Stimulated activated CD8-positive, alpha-beta memory T cell treated with anti-CD3 and anti-CD28 coated beads, Interleukin-15, amount 100 ng/mL, for 4 hours (primary cell): ENCODE measurements around the gene NSUN3.
"Not testable (repeated sequence)": the region's sequence is repeated elsewhere in the genome, so short reads cannot be mapped to it uniquely, and the experiment has no call there.

Source experiments
- DNase-seq, 2 donors: peaks; one replicate each; pipeline ENCODE4 v3.0.0-alpha.2; 2020; ENCODE audit warnings: low read depth in 2 of 2

NSUN3 gene

DNA sequence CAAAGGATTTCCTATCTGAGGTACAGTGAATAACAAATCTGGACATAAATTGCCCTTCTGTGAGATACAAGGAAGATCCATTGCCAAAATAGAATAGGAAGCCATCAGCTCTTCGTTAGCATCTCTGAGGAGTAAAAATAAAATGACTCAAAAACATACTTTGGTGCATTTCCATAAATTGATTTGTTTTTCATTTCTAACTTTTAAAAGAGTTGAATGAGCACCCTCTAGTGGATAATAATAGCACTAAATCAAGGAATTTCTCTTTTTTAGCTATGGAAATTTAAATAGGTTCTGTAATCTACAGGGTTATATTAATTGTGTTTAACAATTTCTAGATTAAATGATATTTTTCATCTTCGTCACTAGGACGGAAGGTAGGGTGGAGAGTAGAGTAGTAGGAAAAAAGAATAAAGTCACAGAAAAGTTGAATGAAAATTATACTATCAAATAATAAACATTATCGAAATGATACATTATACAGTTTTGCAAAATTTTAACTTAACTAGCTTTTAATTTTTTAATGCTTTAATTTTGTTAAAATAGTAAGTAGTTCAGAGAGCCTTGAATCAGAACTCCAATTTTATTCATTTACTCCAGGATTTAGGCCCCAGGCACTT lies 6.4 kb downstream of the NSUN3 start:
- DNase-seq: no peak

DNA sequence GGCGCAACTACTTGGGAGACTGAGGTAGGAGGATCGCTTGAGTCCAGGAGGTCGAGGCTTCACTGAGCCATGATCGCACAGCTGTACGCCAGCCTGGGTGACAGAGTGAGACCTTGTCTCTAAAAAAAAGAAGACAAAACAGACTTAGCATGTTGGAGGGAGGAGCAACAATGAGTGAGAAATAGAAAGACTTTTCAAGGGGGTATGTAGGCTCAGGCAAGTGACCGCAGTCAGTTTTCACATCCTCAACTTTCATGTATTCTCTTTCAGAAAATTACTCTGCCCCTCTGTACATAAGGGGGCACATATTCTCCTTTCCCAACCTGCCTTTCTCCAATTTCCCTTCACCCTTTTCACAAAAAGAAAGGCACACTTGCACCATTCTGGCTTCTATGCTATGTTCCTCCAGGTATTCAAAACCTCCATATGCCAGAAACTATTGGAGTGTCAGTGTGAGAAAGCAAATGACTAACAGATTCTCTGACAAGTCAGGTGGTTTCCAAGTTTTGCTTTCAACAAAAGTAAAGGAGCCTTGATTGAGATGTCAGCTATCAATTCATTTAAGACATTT lies 7.6 kb downstream of the NSUN3 start:
- no peak for DNase-seq

DNA sequence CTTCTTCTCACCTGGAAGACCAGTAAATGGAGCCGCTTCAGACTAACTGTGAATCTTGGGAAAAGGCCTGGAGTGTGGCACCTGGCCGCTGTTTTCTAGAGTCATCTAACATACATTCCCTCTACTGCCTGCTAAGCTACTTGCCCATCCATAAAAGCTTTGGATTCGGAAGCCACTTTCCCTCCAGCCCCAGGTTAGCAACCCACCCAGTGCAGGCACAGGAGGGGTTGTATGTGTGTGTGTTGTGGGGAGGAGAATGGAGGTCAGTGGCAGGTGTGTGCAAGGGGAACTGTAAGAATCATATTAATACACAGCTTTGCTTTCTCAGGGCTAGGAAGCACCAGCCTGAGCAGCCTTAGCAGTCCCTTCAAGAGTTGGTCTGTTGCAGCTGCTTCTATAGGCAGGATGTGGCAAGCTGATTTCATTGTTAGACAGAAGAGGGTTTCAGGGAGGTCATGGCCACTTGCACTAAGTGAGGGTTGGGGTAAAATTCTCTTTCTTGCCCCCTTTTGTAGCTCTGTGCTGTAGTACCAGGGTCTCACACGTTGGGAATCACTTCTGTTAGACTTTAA lies 8.9 kb downstream of the NSUN3 start:
- DNase-seq: no peak

DNA sequence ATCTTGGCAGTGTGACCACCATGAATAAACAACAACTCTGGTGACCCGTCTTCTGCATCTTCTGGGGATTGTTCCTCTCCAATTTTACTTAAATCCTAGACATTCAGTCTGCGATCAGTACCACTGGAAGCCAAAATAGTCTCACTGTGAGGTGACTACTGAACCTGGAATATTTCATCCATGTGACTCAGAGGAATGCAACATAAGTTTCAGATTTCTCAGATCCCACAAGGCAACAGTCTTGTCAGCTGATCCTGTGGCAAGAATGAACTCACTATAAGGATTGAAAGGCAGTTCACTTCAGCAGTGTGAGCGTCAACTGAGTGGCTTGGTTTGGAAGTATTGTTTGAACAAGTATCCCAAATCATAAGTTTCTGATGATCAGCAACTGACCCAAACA lies 13.2 kb downstream of the NSUN3 start:
- DNase-seq: no peak

DNA sequence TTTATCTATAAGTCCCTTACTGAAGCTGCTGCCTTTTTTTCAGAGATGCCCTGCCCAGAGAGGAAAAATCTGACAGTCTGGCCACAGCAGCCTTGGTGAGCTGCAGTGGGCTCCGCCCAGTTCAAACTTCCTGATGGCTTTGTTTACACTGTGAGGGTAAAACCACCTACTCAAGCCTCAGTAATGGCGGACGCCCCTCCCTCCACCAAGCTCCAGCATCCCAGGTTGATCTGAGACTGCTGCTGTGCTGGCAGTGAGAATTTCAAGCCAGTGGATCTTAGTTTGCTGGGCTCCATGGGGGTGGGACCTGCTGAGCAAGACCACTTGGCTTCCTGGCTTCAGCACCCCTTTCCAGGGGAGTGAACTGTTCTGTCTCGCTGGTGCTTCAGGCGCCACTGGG lies 17.7 kb downstream of the NSUN3 start:
- not testable (repeated sequence) for DNase-seq

DNA sequence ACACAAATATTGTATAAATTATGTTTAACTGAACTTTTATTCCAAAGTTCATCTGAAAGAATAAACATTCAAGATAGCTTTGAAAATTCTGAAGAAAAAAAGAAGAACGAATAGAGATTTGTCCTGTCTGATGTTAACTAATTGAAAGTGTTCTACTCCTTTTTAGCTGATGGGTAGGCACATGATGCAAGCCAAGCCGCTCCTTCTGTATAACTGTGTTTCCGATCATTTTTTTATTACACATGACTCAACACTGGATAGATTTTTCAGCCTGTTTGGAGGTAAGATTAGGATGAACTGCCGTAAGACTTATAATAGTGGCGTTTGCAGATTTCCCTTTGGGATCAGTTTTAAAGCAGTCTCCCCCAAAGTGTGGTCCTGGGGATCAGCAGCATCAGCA lies 19.0 kb downstream of the NSUN3 start:
- no peak for DNase-seq

GRCh38 chr3:94082391-94082937 lies 19.6 kb downstream of the NSUN3 start:
- DNase-seq: no peak

DNA sequence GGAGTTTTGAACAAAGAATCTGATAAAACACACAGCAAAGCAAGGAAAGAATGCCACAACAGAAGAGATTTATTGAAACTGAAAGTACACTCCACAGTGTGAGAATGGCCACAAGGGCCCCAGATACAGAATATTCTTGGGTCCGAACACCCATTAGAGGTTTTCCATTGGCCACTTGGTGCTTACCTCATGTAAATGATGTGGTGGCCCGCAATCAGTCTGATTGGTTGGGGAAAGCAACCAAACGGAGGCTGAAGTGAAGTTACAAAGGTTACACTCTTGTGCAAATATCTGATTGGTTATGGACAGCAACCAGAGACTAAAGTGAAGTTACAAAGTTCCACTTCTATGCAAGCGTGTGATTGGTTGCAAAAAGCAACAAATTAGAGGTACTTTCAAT lies 20.4 kb downstream of the NSUN3 start:
- no peak for DNase-seq

GRCh38 chr3:94089126-94089525 lies 26.3 kb downstream of the NSUN3 start:
- DNase-seq: no peak

- no peak for DNase-seq
Measured at GRCh38 chr3:94092086-94092485, 29.2 kb downstream of the NSUN3 start.

DNA sequence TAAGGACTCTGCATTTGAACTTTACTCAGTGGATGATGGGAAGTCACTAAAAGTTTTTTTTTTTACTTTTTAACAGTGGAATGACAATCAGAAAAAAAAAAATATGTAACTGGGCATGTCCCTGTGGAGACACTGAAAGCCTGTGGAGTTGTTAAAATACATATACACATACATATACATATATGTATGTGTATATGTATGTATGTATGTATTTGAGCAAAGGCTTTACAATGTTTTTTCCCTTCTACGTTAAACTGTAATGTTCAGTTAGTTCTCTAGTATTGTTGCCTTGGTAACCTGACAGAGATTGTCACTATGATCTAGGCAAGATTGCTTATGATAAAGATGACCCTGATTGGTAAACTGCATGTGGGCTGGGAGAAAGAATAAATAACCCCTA lies 30.3 kb downstream of the NSUN3 start:
- DNase-seq: no peak

DNA sequence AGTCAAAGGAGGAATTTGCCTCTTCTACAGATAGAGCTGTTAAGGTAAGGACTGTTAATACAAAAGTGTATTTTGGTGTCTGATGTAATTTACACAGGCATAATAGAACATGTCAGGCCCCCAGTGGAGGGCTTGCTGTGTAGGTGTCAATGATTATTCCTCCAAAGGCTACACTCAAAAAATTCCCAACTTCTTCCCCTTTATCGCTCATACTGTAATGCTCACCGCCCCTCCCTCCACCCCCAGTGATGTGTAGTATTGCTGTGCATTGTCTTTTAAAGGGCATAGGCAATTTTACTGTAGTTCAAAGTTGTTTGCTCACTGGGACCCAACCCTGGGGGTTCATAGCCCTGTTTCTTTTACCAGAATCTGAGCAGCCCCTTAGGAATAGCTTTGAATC lies 32.2 kb downstream of the NSUN3 start:
- DNase-seq: no peak

GRCh38 chr3:94098452-94098851 lies 35.6 kb downstream of the NSUN3 start:
- no peak for DNase-seq

DNA sequence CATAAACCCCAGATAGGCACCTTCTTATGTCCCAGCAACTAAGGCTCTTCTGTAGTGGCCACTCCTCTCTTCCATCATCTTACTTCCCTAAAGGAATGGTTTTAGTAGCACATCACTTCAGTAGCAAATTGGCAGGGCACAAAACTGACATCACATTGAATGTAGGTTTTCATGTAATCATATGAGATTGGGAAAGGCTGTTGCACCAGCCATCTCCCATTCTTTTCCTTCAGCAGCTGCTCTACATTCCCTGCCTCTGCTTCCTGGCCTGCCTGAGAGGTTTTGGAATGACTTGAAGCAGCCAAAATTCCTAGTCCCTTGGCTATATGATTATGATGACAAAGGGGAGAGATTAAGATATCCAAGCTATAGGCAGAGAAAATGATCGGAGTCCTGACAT lies 36.5 kb downstream of the NSUN3 start:
- no peak for DNase-seq

DNA sequence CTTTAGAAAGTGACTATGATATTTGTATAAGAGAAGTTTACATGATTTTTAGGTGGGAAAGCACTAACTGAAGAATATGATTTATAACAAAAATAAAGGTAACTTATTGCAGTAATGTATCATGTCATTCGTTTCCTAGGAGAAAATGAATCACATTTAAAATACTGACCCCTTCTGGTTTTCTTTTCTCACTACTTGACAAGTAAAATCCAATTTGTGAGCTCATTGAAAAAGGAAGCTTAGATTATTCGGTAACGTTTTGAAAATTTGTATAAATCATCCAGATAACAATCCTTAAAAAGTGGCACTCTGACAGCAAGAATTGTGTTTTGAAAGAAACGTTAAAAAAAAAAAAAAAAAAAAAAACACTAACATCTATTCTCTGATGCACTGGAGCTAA lies 39.0 kb downstream of the NSUN3 start:
- no peak for DNase-seq

DNA sequence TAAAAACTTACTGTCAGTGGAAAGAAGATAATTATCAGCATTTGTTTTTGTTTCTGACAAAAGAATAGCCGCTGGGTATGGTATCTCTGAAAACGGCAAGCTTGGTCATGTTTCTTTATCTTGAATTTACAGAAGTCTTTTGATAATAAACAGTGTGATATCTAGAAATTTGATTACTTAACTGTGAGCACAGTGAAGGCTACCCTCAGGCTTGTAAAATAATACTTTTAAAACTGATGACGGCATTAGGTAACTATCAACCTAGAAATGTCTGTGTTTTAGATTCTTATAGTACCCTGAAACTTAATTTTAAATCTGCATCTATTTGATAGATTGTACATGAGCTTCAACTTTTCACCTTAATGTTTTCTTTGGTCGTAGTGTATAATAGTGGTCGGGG lies 43.4 kb downstream of the NSUN3 start:
- DNase-seq: no peak

GRCh38 chr3:94110232-94110631 lies 47.4 kb downstream of the NSUN3 start:
- DNase-seq: not testable (repeated sequence)

DNA sequence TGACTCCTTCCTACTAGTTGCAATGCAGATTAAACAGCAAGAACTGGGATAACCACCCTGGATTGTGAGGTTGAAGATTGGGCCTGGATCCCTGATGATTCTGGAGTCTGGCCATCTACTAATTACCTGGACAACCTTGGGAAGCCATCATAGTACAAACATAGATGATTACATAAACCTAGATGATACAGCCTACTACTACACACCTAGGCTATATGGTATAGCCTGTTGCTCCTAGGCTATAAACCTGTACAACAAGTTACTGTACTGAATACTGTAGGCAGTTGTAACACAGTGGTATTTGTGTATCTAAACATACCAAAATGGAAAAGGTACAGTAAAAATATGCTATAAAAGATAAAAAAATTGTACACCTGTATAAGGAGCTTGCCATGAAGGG lies 48.0 kb downstream of the NSUN3 start:
- no peak for DNase-seq

DNA sequence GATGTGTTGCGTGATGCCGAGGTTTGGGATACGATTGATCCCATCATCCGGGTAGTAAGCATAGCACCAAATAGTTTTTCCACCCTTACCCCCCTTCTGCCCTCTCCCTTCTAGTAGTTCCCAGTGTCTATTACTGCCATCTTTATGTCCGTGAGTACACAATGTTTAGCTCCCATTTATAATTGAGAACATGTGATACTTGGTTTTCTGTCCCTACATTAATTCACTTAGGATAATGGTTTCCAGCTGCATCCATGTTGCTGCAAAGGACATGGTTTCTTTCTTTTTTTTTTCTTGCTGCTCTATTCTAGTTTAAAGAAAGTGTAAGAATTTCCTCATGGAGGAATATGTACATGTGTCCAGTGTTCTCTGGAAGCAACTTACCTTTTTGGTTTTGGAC lies 51.8 kb downstream of the NSUN3 start:
- no peak for DNase-seq

GRCh38 chr3:94115482-94115881 lies 52.6 kb downstream of the NSUN3 start:
- DNase-seq: no peak

- no peak for DNase-seq
Measured at GRCh38 chr3:94117729-94118128, 54.9 kb downstream of the NSUN3 start.

GRCh38 chr3:94118390-94118789 lies 55.5 kb downstream of the NSUN3 start:
- DNase-seq: no peak

GRCh38 chr3:94121161-94121560 lies 58.3 kb downstream of the NSUN3 start:
- no peak for DNase-seq

DNA sequence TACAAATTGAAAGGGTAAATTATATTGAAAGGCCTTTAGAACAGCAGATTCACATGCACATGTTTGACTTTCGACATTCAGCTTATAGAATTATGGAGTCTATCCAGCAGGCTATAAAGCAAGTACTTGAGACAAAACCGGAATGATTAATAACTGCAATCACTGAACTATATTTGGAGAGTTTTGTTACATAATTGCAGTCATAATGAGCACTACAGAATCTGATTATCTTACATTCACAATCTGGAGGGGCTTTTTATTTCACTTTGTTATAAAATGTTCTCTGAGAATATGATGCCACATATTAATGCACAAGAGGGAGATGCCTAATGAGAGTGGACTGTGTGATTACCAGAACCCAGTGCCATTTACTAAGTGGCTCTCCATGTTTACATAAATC lies 64.3 kb downstream of the NSUN3 start:
- no peak for DNase-seq
